Raji (cell line): Measurements from ENCODE around the gene ZNHIT2.

Experiments used
- POLR2A ChIP-seq: IDR thresholded peaks from 2 replicates; pipeline ENCODE4 v1.6.1; 2011; ENCODE audit warnings: low read depth, low read length, control low read depth; ENCODE audit not compliant: insufficient read depth

The ZNHIT2 gene

GRCh38 chr11:65104628-65105027 is 12.9 kb downstream of the ZNHIT2 start:
- no peak for TF ChIP-seq POLR2A

- no peak for TF ChIP-seq POLR2A
These were observed 14.0 kb downstream of the ZNHIT2 start for GRCh38 chr11:65103476-65103875.

GRCh38 chr11:65102142-65103095 is 15.1 kb downstream of the ZNHIT2 start:
- TF ChIP-seq POLR2A, result no peak

- TF ChIP-seq POLR2A, result no peak
These were observed 16.7 kb downstream of the ZNHIT2 start for GRCh38 chr11:65100674-65101350.

GRCh38 chr11:65096926-65097325 is 20.6 kb downstream of the ZNHIT2 start:
- no peak for TF ChIP-seq POLR2A

- peak; percentile 88 for TF ChIP-seq POLR2A
These were observed 21.3 kb downstream of the ZNHIT2 start, which contains the start of gene VPS51 for GRCh38 chr11:65095974-65096806. Gene VPS51 (plus strand): TSS chr11:65096214. CDS start chr11:65096251, 37 bp downstream.

GRCh38 chr11:65095427-65095826 is 22.1 kb downstream of the ZNHIT2 start:
- TF ChIP-seq POLR2A, result no peak

GRCh38 chr11:65090628-65091027 is 26.9 kb downstream of the ZNHIT2 start:
- no peak for TF ChIP-seq POLR2A

GRCh38 chr11:65089621-65090020 is 27.9 kb downstream of the ZNHIT2 start:
- TF ChIP-seq POLR2A, result no peak

- no peak for TF ChIP-seq POLR2A
These were observed 29.7 kb downstream of the ZNHIT2 start for GRCh38 chr11:65087827-65088226.

- no peak for TF ChIP-seq POLR2A
These were observed 30.3 kb downstream of the ZNHIT2 start for GRCh38 chr11:65087216-65087615.

GRCh38 chr11:65086809-65087208 is 30.7 kb downstream of the ZNHIT2 start:
- no peak for TF ChIP-seq POLR2A

GRCh38 chr11:65085446-65085845 is 32.1 kb downstream of the ZNHIT2 start:
- no peak for TF ChIP-seq POLR2A

GRCh38 chr11:65084598-65085375 is 32.7 kb downstream of the ZNHIT2 start:
- no peak for TF ChIP-seq POLR2A
